ENCODE results near the gene CHMP1A. TPM values are rescaled to one million over a fixed set of nuclear protein-coding genes. Genes with fewer than 3 reads are reported as not detected.
"Not testable (repeated sequence)": the region's sequence is repeated elsewhere in the genome, so short reads cannot be mapped to it uniquely, and the experiment has no call there.

Gene CHMP1A
- total RNA-seq, 1 experiment from 2014 or later, result 151 TPM

GRCh38 chr16:89638455-89638854 lies 19.1 kb downstream of the CHMP1A start:
- Histone ChIP-seq H3K36me3 (ENCODE audit: low read depth) (no peaks in the 10 kb centered on the region), H3F3A (ENCODE audit: insufficient read depth, low read depth) (no peaks in the 10 kb centered on the region), H3K4me3 (no peak overlapping the region), H3K4me1 (replicated peaks; ENCODE audit: insufficient read depth) (no peaks in the 10 kb centered on the region), H3K9me3 (ENCODE audit: insufficient read depth, low read depth) (no peaks in the 10 kb centered on the region), H3K4me2 (no peak overlapping the region), H4K20me1 (ENCODE audit: insufficient read depth) (no peaks in the 10 kb centered on the region), H3K27ac (no peak overlapping the region), H3K9me2 (ENCODE audit: insufficient read depth) (no peaks in the 10 kb centered on the region), H3K27me3 (ENCODE audit: insufficient read depth, low read depth) (0 out of 2 replicates have a peak, but pooled peaks cover 4% of the 10 kb centered on the region), H3K79me2 (ENCODE audit: low read depth) (no peaks in the 10 kb centered on the region), H2AFZ (no peak overlapping the region)
- DNase-seq, result no peak
- intact Hi-C loops (cut with micrococcal nuclease; ENCODE audit: unreplicated experiment), result no loop called here
- POLR2A ChIA-PET (ENCODE audit: unreplicated experiment), result no interaction called here
- no TSS peak for BruUV-seq (replicated peaks)
- no peak for TF ChIP-seq EZH2 (IDR thresholded peaks at IDR 0.05; ENCODE audit: low read depth)
- no peak for TF ChIP-seq CTCF (conservative IDR thresholded peaks at IDR 0.05)
- CTCF ChIA-PET, result interaction anchor here (0.7 kb wide), 1 partner anchor 894 kb away, joined by 3 read pairs; no protein-coding TSS in a partner anchor

- Histone ChIP-seq H3K36me3 (ENCODE audit: low read depth) (no peaks in the 10 kb centered on the region), H3K79me2 (ENCODE audit: low read depth) (no peaks in the 10 kb centered on the region), H3K4me3 (no peak overlapping the region), H3F3A (ENCODE audit: insufficient read depth, low read depth) (no peaks in the 10 kb centered on the region; the same call in 1 of the 2 replicates), H3K27me3 (ENCODE audit: insufficient read depth, low read depth) (0 out of 2 replicates have a peak, but pooled peaks cover 4% of the 10 kb centered on the region), H3K4me1 (replicated peaks; ENCODE audit: insufficient read depth) (peaks cover 9% of the 10 kb centered on the region; the same call in 1 of the 2 replicates), H3K4me2 (no peak overlapping the region), H3K9me3 (ENCODE audit: insufficient read depth, low read depth) (no peaks in the 10 kb centered on the region), H2AFZ (no peak overlapping the region), H3K27ac (no peak overlapping the region), H3K9me2 (ENCODE audit: insufficient read depth) (no peaks in the 10 kb centered on the region), H4K20me1 (ENCODE audit: insufficient read depth) (no peaks in the 10 kb centered on the region)
- TF ChIP-seq CTCF (conservative IDR thresholded peaks at IDR 0.05), result peak; percentile 35; the same call in 1 of the 2 replicates
- no peak for TF ChIP-seq EZH2 (IDR thresholded peaks at IDR 0.05; ENCODE audit: low read depth)
- intact Hi-C loops (cut with micrococcal nuclease; ENCODE audit: unreplicated experiment), result no loop called here
- no TSS peak for BruUV-seq (replicated peaks)
- DNase-seq, result no peak
- POLR2A ChIA-PET (ENCODE audit: unreplicated experiment), result interaction anchor here (0.7 kb wide), 1 partner anchor 20 kb away, joined by 3 read pairs; no protein-coding TSS in a partner anchor
- CTCF ChIA-PET, result interaction anchor here (0.6 kb wide), 1 partner anchor 191 kb away, joined by 14 read pairs; no protein-coding TSS in a partner anchor
Observed at GRCh38 chr16:89637379-89637778, 20.1 kb downstream of the CHMP1A start.

GRCh38 chr16:89636663-89637062 lies 20.8 kb downstream of the CHMP1A start:
- no peaks in the 10 kb centered on the region for H3K79me2 ChIP-seq (ENCODE audit: low read depth)
- H3K36me3 ChIP-seq (ENCODE audit: low read depth), result no peaks in the 10 kb centered on the region
- ChIA-PET POLR2A (ENCODE audit: unreplicated experiment) (no interaction called here), CTCF (no interaction called here)
- no peaks in the 10 kb centered on the region for H4K20me1 ChIP-seq (ENCODE audit: insufficient read depth)
- H3K9me3 ChIP-seq (ENCODE audit: insufficient read depth, low read depth), result no peaks in the 10 kb centered on the region
- H3K4me3 ChIP-seq, result no peak overlapping the region
- no peaks in the 10 kb centered on the region for H3K9me2 ChIP-seq (ENCODE audit: insufficient read depth)
- BruUV-seq (replicated peaks), result no TSS peak
- TF ChIP-seq EZH2 (IDR thresholded peaks at IDR 0.05; ENCODE audit: low read depth) (no peak), CTCF (conservative IDR thresholded peaks at IDR 0.05) (no peak)
- 0 out of 2 replicates have a peak, but pooled peaks cover 4% of the 10 kb centered on the region for H3K27me3 ChIP-seq (ENCODE audit: insufficient read depth, low read depth)
- intact Hi-C loops (cut with micrococcal nuclease; ENCODE audit: unreplicated experiment), result no loop called here
- H2AFZ ChIP-seq, result no peak overlapping the region
- H3F3A ChIP-seq (ENCODE audit: insufficient read depth, low read depth), result no peaks in the 10 kb centered on the region; the same call in 1 of the 2 replicates
- no peak overlapping the region for H3K4me2 ChIP-seq
- DNase-seq, result no peak
- H3K27ac ChIP-seq, result no peak overlapping the region
- peaks cover 12% of the 10 kb centered on the region; the same call in 1 of the 2 replicates for H3K4me1 ChIP-seq (replicated peaks; ENCODE audit: insufficient read depth)

GRCh38 chr16:89634463-89635385 lies 22.8 kb downstream of the CHMP1A start:
- H3K9me3 ChIP-seq (ENCODE audit: insufficient read depth, low read depth); DNase-seq; H3K36me3 ChIP-seq (ENCODE audit: low read depth); H3K4me2 ChIP-seq; intact Hi-C loops (cut with micrococcal nuclease; ENCODE audit: unreplicated experiment); H4K20me1 ChIP-seq (ENCODE audit: insufficient read depth); CTCF ChIA-PET; H2AFZ ChIP-seq; H3K9me2 ChIP-seq (ENCODE audit: insufficient read depth); POLR2A ChIA-PET (ENCODE audit: unreplicated experiment); H3K27ac ChIP-seq; H3K4me3 ChIP-seq; H3K79me2 ChIP-seq (ENCODE audit: low read depth); H3K27me3 ChIP-seq (ENCODE audit: insufficient read depth, low read depth); H3F3A ChIP-seq (ENCODE audit: insufficient read depth, low read depth); BruUV-seq (replicated peaks): not testable (repeated sequence)
- H3K4me1 ChIP-seq (replicated peaks; ENCODE audit: insufficient read depth), result peaks cover 12% of the 10 kb centered on the region; the same call in 1 of the 2 replicates
